HepG2 (cell line): Measurements from ENCODE around the gene MAMSTR. TPM values are rescaled to one million over a fixed set of nuclear protein-coding genes. Genes with fewer than 3 reads are reported as not detected.

Experiments used
- EEA1 ChIP-seq: sonication (generic); formaldehyde crosslinking; IDR thresholded peaks from 2 replicates; pipeline ENCODE4 v1.5.1; 2020; ENCODE audit warnings: mild to moderate bottlenecking, missing genetic modification reagents, borderline replicate concordance
- ELF1 ChIP-seq: sonication (generic); formaldehyde crosslinking; IDR thresholded peaks from 2 replicates; pipeline ENCODE4 v1.4.0; 2020; ENCODE audit warnings: missing genetic modification reagents
- ELF3 ChIP-seq: IDR thresholded peaks from 2 replicates; pipeline ENCODE4 v1.6.1; 2016; ENCODE audit warnings: missing genetic modification reagents, missing compliant biosample characterization
- ETV5 ChIP-seq: IDR thresholded peaks from 2 replicates; pipeline ENCODE4 v1.6.1; 2018; ENCODE audit warnings: missing biosample characterization, missing genetic modification reagents, inconsistent platforms, borderline replicate concordance
- GFI1 ChIP-seq: sonication (generic); formaldehyde crosslinking; IDR thresholded peaks from 2 replicates; pipeline ENCODE4 v1.5.0; 2020; ENCODE audit warnings: missing genetic modification reagents, mild to moderate bottlenecking, borderline replicate concordance
- GMEB2 ChIP-seq: IDR thresholded peaks from 2 replicates; pipeline ENCODE4 v1.6.1; 2016; ENCODE audit warnings: missing biosample characterization, missing genetic modification reagents, low read depth
- GTF2F1 ChIP-seq: fragments of 150-350 bp; IDR thresholded peaks from 2 replicates; pipeline ENCODE4 v1.6.1; 2014; ENCODE audit warnings: low read length
- HMG20B ChIP-seq: conservative IDR thresholded peaks from 2 replicates; pipeline ENCODE4 v1.6.1; 2016; ENCODE audit warnings: missing genetic modification reagents, missing compliant biosample characterization
- IRF9 ChIP-seq: sonication (generic); formaldehyde crosslinking; IDR thresholded peaks from 2 replicates; pipeline ENCODE4 v1.8.0; 2022; ENCODE audit warnings: missing genetic modification reagents, mild to moderate bottlenecking, borderline replicate concordance
- LBX2 ChIP-seq: sonication (generic); formaldehyde crosslinking; IDR thresholded peaks from 2 replicates; pipeline ENCODE4 v1.5.0; 2020; ENCODE audit warnings: missing genetic modification reagents, mild to moderate bottlenecking, borderline replicate concordance
- MXD3 ChIP-seq: IDR thresholded peaks from 2 replicates; pipeline ENCODE4 v1.6.1; 2016; ENCODE audit warnings: mild to moderate bottlenecking, missing biosample characterization, missing genetic modification reagents
- PAF1 ChIP-seq: IDR thresholded peaks from 2 replicates; pipeline ENCODE4 v1.6.1; 2016; ENCODE audit warnings: missing genetic modification reagents, missing compliant biosample characterization
- PCBP1 ChIP-seq: fragments of 200-400 bp; formaldehyde crosslinking; IDR thresholded peaks from 2 replicates; pipeline ENCODE4 v1.6.1; 2017; ENCODE audit warnings: mild to moderate bottlenecking, low read depth, low read length, borderline replicate concordance
- PITX1 ChIP-seq: sonication (generic); formaldehyde crosslinking; IDR thresholded peaks from 2 replicates; pipeline ENCODE4 v1.5.1; 2020; ENCODE audit warnings: mild to moderate bottlenecking, missing genetic modification reagents
- PRPF4 ChIP-seq: fragments of 200-400 bp; formaldehyde crosslinking; IDR thresholded peaks from 2 replicates; pipeline ENCODE4 v1.6.1; 2016; ENCODE audit warnings: low read length, low read depth; ENCODE audit not compliant: poor library complexity, severe bottlenecking
- RFX5 ChIP-seq: IDR thresholded peaks from 2 replicates; pipeline ENCODE4 v1.6.1; 2011; ENCODE audit warnings: low read depth, low read length, improper control_type of control experiment
- TBL1XR1 ChIP-seq: fragments of 150-350 bp; IDR thresholded peaks from 2 replicates; pipeline ENCODE4 v1.6.1; 2014; ENCODE audit warnings: borderline replicate concordance, low read length; ENCODE audit not compliant: partially characterized antibody
- TCF7 ChIP-seq: sonication (generic); IDR thresholded peaks from 2 replicates; pipeline ENCODE4 v1.6.1; 2016; ENCODE audit warnings: antibody characterized with exemption, low read depth
- THRA ChIP-seq: sonication (generic); formaldehyde crosslinking; IDR thresholded peaks from 2 replicates; pipeline ENCODE4 v1.4.0; 2020; ENCODE audit warnings: missing genetic modification reagents, borderline replicate concordance
- ZBTB21 ChIP-seq: sonication (generic); formaldehyde crosslinking; IDR thresholded peaks from 2 replicates; pipeline ENCODE4 v1.4.0; 2020; ENCODE audit warnings: missing genetic modification reagents
- ZBTB34 ChIP-seq: sonication (generic); formaldehyde crosslinking; IDR thresholded peaks from 2 replicates; pipeline ENCODE4 v1.8.0; 2022; ENCODE audit warnings: mild to moderate bottlenecking, missing genetic modification reagents
- ZNF121 ChIP-seq: sonication (generic); formaldehyde crosslinking; IDR thresholded peaks from 2 replicates; pipeline ENCODE4 v1.5.0; 2020; ENCODE audit warnings: mild to moderate bottlenecking, missing genetic modification reagents
- ZNF441 ChIP-seq: sonication (generic); formaldehyde crosslinking; IDR thresholded peaks from 2 replicates; pipeline ENCODE4 v1.7.0; 2021; ENCODE audit warnings: missing genetic modification reagents, borderline replicate concordance
- ZNF615 ChIP-seq: sonication (generic); formaldehyde crosslinking; IDR thresholded peaks from 2 replicates; pipeline ENCODE4 v1.5.0; 2020; ENCODE audit warnings: mild to moderate bottlenecking, missing genetic modification reagents, borderline replicate concordance
- polyA plus RNA-seq, 8 experiments: library from polyadenylated mRNA; depleted of rRNA in 3 of 8; stranded (reverse) in 7 of 8; unstranded in 1 of 8; fragments of >200 nt; fragmentation: Illumina TruSeq in 4 of 8; extraction: Trizol in 4 of 8; gene quantifications; 2 replicates each; pipeline versions ENCODE4 v1.2.1 to v1.2.3, GENCODE V29; 2011 to 2016; ENCODE audit warnings: low read depth in 4 of 8, missing spikeins in 1 of 8, mixed read lengths in 1 of 8; ENCODE audit not compliant: insufficient read depth in 1 of 8
- total RNA-seq, 5 experiments: library from RNA; depleted of rRNA; stranded (reverse); fragments of >200 nt; fragmentation: Illumina TruSeq; extraction: Trizol; gene quantifications; 2 replicates each; pipeline ENCODE4 v1.2.3, GENCODE V29; 2016; ENCODE audit warnings: low read depth in 1 of 5

MAMSTR gene
- total and polyA plus RNA-seq, 2 of the 13 experiments (the other 11 are each of a cell fraction or from before 2014, with no cell fraction given), result 2.2 to 2.4 TPM

GRCh38 chr19:48760504-48761205, 41.1 kb upstream of the MAMSTR start (continued):
- TF ChIP-seq ZBTB34 (CRISPR knock-in tag) (no peak), GTF2F1 (no peak), ZNF441 (no peak), ZBTB21 (CRISPR knock-in tag) (no peak), ZNF615 (CRISPR knock-in tag) (no peak), EEA1 (CRISPR knock-in tag) (no peak), PITX1 (no peak), HMG20B (CRISPR knock-in tag) (no peak), MXD3 (no peak), ELF3 (peak; percentile 82), PCBP1 (no peak), GFI1 (CRISPR knock-in tag) (0 out of 2 replicates have a peak, but pooled peaks have one; percentile 20), PRPF4 (no peak), GMEB2 (no peak), THRA (CRISPR knock-in tag) (no peak), ZNF121 (CRISPR knock-in tag) (no peak), TBL1XR1 (no peak), ELF1 (CRISPR knock-in tag) (peak; percentile 78), PAF1 (CRISPR knock-in tag) (no peak), TCF7 (no peak), ETV5 (CRISPR knock-in tag) (peak; percentile 27; the same call in 1 of the 2 replicates), RFX5 (no peak), IRF9 (CRISPR knock-in tag) (no peak), LBX2 (CRISPR knock-in tag) (no peak)
